Mesenchymal stem cell (in vitro differentiated cells and primary cell): ENCODE measurements around the gene NKAIN2.

Source experiments
- DNase-seq: peaks from one replicate; pipeline ENCODE4 v3.0.0-alpha.2; 2013
- H2AFZ ChIP-seq: one replicate; pipeline ENCODE4 v1.6.1; 2013; ENCODE audit warnings: low read depth, mild to moderate bottlenecking, control low read depth, inconsistent platforms, low read length, moderate library complexity
- H2AK5ac ChIP-seq: 2 replicates; pipeline ENCODE4 v1.6.1; 2013; ENCODE audit warnings: low read length, moderate library complexity, mild to moderate bottlenecking, inconsistent platforms; ENCODE audit not compliant: severe bottlenecking
- H2BK120ac ChIP-seq: one replicate; pipeline ENCODE4 v1.6.1; 2013; ENCODE audit warnings: low read depth, mild to moderate bottlenecking, inconsistent platforms, low read length, moderate library complexity
- H2BK12ac ChIP-seq, 2 experiments: one replicate each; pipeline ENCODE4 v1.6.1; 2013; ENCODE audit warnings: inconsistent platforms in 2 of 2, low read length in 2 of 2, mild to moderate bottlenecking in 2 of 2, moderate library complexity in 2 of 2, control low read depth in 1 of 2
- H2BK15ac ChIP-seq: one replicate; pipeline ENCODE4 v1.6.1; 2013; ENCODE audit warnings: mild to moderate bottlenecking, low read depth, inconsistent platforms; ENCODE audit not compliant: poor library complexity, severe bottlenecking
- H2BK5ac ChIP-seq: 2 replicates; pipeline ENCODE4 v1.6.1; 2013; ENCODE audit warnings: low read depth, mild to moderate bottlenecking, low read length, control low read depth, inconsistent platforms; ENCODE audit not compliant: poor library complexity, severe bottlenecking
- H3K14ac ChIP-seq, 2 experiments: one replicate each; pipeline ENCODE4 v1.6.1; 2013; ENCODE audit warnings: inconsistent platforms in 2 of 2, low read length in 2 of 2, control low read depth in 1 of 2, mild to moderate bottlenecking in 1 of 2, moderate library complexity in 1 of 2
- H3K18ac ChIP-seq, 2 experiments: one replicate each; pipeline ENCODE4 v1.6.1; 2013; ENCODE audit warnings: inconsistent platforms in 2 of 2, low read length in 2 of 2, control low read depth in 1 of 2, low read depth in 1 of 2, mild to moderate bottlenecking in 1 of 2
- H3K23ac ChIP-seq, 2 experiments: one replicate each; pipeline ENCODE4 v1.6.1; 2013; ENCODE audit warnings: inconsistent platforms in 2 of 2, low read length in 2 of 2, mild to moderate bottlenecking in 2 of 2, moderate library complexity in 2 of 2, control low read depth in 1 of 2
- H3K27ac ChIP-seq: 2 replicates; pipeline ENCODE4 v1.5.1; 2013; ENCODE audit warnings: mild to moderate bottlenecking, moderate library complexity, low read length, control low read depth, inconsistent platforms; ENCODE audit not compliant: poor library complexity, severe bottlenecking
- H3K27me3 ChIP-seq, 2 experiments: 2 replicates each; pipeline versions ENCODE4 v1.6.1 to v1.7.0; 2013; ENCODE audit warnings: low read length in 2 of 2, mild to moderate bottlenecking in 2 of 2, moderate library complexity in 2 of 2, control low read depth in 1 of 2, inconsistent platforms in 1 of 2; ENCODE audit not compliant: control insufficient read depth in 1 of 2, insufficient read depth in 1 of 2
- H3K36me3 ChIP-seq, 2 experiments: 2 replicates each; pipeline versions ENCODE4 v1.6.1 to v1.7.0; 2013; ENCODE audit warnings: low read length in 2 of 2, control low read depth in 1 of 2, inconsistent platforms in 1 of 2, low read depth in 1 of 2, mild to moderate bottlenecking in 1 of 2; ENCODE audit not compliant: insufficient read depth in 2 of 2, control insufficient read depth in 1 of 2
- H3K4ac ChIP-seq, 2 experiments: one replicate each; pipeline ENCODE4 v1.6.1; 2013; ENCODE audit warnings: inconsistent platforms in 2 of 2, low read length in 2 of 2, mild to moderate bottlenecking in 2 of 2, moderate library complexity in 2 of 2, control low read depth in 1 of 2, low read depth in 1 of 2
- H3K4me1 ChIP-seq: 2 replicates; pipeline ENCODE4 v1.6.1; 2013; ENCODE audit warnings: low read depth, low read length, control low read depth; ENCODE audit not compliant: control insufficient read depth, insufficient read depth
- H3K4me2 ChIP-seq: 2 replicates; pipeline ENCODE4 v1.6.1; 2013; ENCODE audit warnings: low read length, mild to moderate bottlenecking, inconsistent platforms; ENCODE audit not compliant: poor library complexity, severe bottlenecking
- H3K4me3 ChIP-seq, 2 experiments: 2 replicates each; pipeline versions ENCODE4 v1.5.1 to v1.7.0; 2013; ENCODE audit warnings: low read length in 2 of 2, mild to moderate bottlenecking in 2 of 2, control low read depth in 1 of 2, low read depth in 1 of 2; ENCODE audit not compliant: insufficient read depth in 1 of 2
- H3K79me1 ChIP-seq: replicated peaks from 2 replicates; pipeline ENCODE4 v1.6.1; 2013; ENCODE audit warnings: mild to moderate bottlenecking, control low read depth, low read length, inconsistent platforms; ENCODE audit not compliant: poor library complexity, severe bottlenecking
- H3K9ac ChIP-seq: 2 replicates; pipeline ENCODE4 v1.7.0; 2013; ENCODE audit warnings: mild to moderate bottlenecking, low read length, moderate library complexity
- H3K9me3 ChIP-seq: 2 replicates; pipeline ENCODE4 v1.7.0; 2013; ENCODE audit warnings: mild to moderate bottlenecking, low read length; ENCODE audit not compliant: control insufficient read depth
- H4K8ac ChIP-seq: one replicate; pipeline ENCODE4 v1.6.1; 2013; ENCODE audit warnings: inconsistent platforms, mild to moderate bottlenecking, low read length, moderate library complexity
- H4K91ac ChIP-seq: one replicate; pipeline ENCODE4 v1.6.1; 2013; ENCODE audit warnings: mild to moderate bottlenecking, low read length, inconsistent platforms
- WGBS: methylation state at CpG from one replicate; pipeline ENCODE4 v1.1.7; 2013; ENCODE audit warnings: mixed read lengths; 5-methylcytosine and 5-hydroxymethylcytosine counted together

NKAIN2 gene

GRCh38 chr6:124054034-124054433 lies 250.4 kb downstream of the NKAIN2 start:
- no peak overlapping the region for H3K23ac ChIP-seq
- no peak overlapping the region for H3K14ac ChIP-seq
- no peak overlapping the region for H2AFZ ChIP-seq
- H3K36me3 ChIP-seq = no peaks in the 10 kb centered on the region
- H2BK12ac ChIP-seq = no peak overlapping the region
- H2BK120ac ChIP-seq = no peak overlapping the region
- H3K79me1 ChIP-seq = no peaks in the 10 kb centered on the region
- H3K4me1 ChIP-seq = no peaks in the 10 kb centered on the region
- H3K27me3 ChIP-seq = no peaks in the 10 kb centered on the region
- H4K8ac ChIP-seq = no peak overlapping the region
- no peak overlapping the region for H3K4me2 ChIP-seq
- no peak overlapping the region for H3K4me3 ChIP-seq
- no peak for DNase-seq
- no peak overlapping the region for H3K18ac ChIP-seq
- H3K4ac ChIP-seq = no peak overlapping the region
- H2AK5ac ChIP-seq = no peak overlapping the region
- H2BK15ac ChIP-seq = no peak overlapping the region
- no peaks in the 10 kb centered on the region for H3K9me3 ChIP-seq
- no peak overlapping the region for H3K27ac ChIP-seq
- no peak overlapping the region for H2BK5ac ChIP-seq
- H4K91ac ChIP-seq = no peak overlapping the region
- no peak overlapping the region for H3K9ac ChIP-seq

GRCh38 chr6:124055395-124055794 lies 251.7 kb downstream of the NKAIN2 start:
- Histone ChIP-seq H3K4me2 (no peak overlapping the region), H3K18ac (no peak overlapping the region), H3K4me3 (no peak overlapping the region), H4K8ac (no peak overlapping the region), H3K4me1 (no peaks in the 10 kb centered on the region), H3K23ac (no peak overlapping the region), H2AFZ (no peak overlapping the region), H3K27me3 (no peaks in the 10 kb centered on the region), H3K14ac (no peak overlapping the region), H4K91ac (no peak overlapping the region), H2BK12ac (no peak overlapping the region), H2AK5ac (no peak overlapping the region), H2BK15ac (no peak overlapping the region), H3K9ac (no peak overlapping the region), H3K36me3 (no peaks in the 10 kb centered on the region), H2BK5ac (no peak overlapping the region), H3K4ac (no peak overlapping the region), H3K27ac (no peak overlapping the region), H3K9me3 (no peaks in the 10 kb centered on the region), H2BK120ac (no peak overlapping the region), H3K79me1 (no peaks in the 10 kb centered on the region)
- no peak for DNase-seq

GRCh38 chr6:124055963-124056362 lies 252.3 kb downstream of the NKAIN2 start:
- no peak overlapping the region for H3K27ac ChIP-seq
- no peaks in the 10 kb centered on the region for H3K36me3 ChIP-seq
- H3K14ac ChIP-seq = no peak overlapping the region
- H2BK12ac ChIP-seq = no peak overlapping the region
- H4K8ac ChIP-seq = no peak overlapping the region
- no peak overlapping the region for H3K4me2 ChIP-seq
- no peaks in the 10 kb centered on the region for H3K27me3 ChIP-seq
- H2AK5ac ChIP-seq = no peak overlapping the region
- H4K91ac ChIP-seq = no peak overlapping the region
- 71% methylated on average over 1 of the region's 1 CpG for WGBS
- H3K18ac ChIP-seq = no peak overlapping the region
- H2BK120ac ChIP-seq = no peak overlapping the region
- no peaks in the 10 kb centered on the region for H3K4me1 ChIP-seq
- no peaks in the 10 kb centered on the region for H3K79me1 ChIP-seq
- no peak overlapping the region for H2BK15ac ChIP-seq
- H3K4me3 ChIP-seq = no peak overlapping the region
- H3K23ac ChIP-seq = no peak overlapping the region
- H2AFZ ChIP-seq = no peak overlapping the region
- H3K9me3 ChIP-seq = no peaks in the 10 kb centered on the region
- H3K4ac ChIP-seq = no peak overlapping the region
- no peak for DNase-seq
- no peak overlapping the region for H2BK5ac ChIP-seq
- H3K9ac ChIP-seq = no peak overlapping the region

- H3K9ac ChIP-seq = no peak overlapping the region
- DNase-seq = no peak
- no peak overlapping the region for H4K91ac ChIP-seq
- no peak overlapping the region for H2BK120ac ChIP-seq
- no peaks in the 10 kb centered on the region for H3K4me1 ChIP-seq
- H3K18ac ChIP-seq = no peak overlapping the region
- H2BK12ac ChIP-seq = no peak overlapping the region
- H2AFZ ChIP-seq = no peak overlapping the region
- H2BK15ac ChIP-seq = no peak overlapping the region
- H3K14ac ChIP-seq = no peak overlapping the region
- H4K8ac ChIP-seq = no peak overlapping the region
- no peak overlapping the region for H3K4me2 ChIP-seq
- no peak overlapping the region for H3K4ac ChIP-seq
- H3K27ac ChIP-seq = no peak overlapping the region
- H3K27me3 ChIP-seq = no peaks in the 10 kb centered on the region
- 68% methylated on average over 2 of the region's 3 CpGs for WGBS
- no peaks in the 10 kb centered on the region for H3K79me1 ChIP-seq
- H3K9me3 ChIP-seq = no peaks in the 10 kb centered on the region
- H3K36me3 ChIP-seq = no peaks in the 10 kb centered on the region
- H2AK5ac ChIP-seq = no peak overlapping the region
- no peak overlapping the region for H3K23ac ChIP-seq
- H2BK5ac ChIP-seq = no peak overlapping the region
- no peak overlapping the region for H3K4me3 ChIP-seq
These were observed 253.0 kb downstream of the NKAIN2 start for GRCh38 chr6:124056407-124057334.
